ENCODE results near the gene UPP2.

UPP2 gene

GRCh38 chr2:158113741-158114295, 12.1 kb downstream of the UPP2 start:
- Histone ChIP-seq H3K27me3 (ENCODE audit: control insufficient read depth, insufficient read depth, low read length) (no peaks in the 10 kb centered on the region), H3K36me3 (ENCODE audit: control insufficient read depth, insufficient read depth, low read length) (no peaks in the 10 kb centered on the region), H3K9ac (ENCODE audit: low read length) (no peak overlapping the region)

DNA sequence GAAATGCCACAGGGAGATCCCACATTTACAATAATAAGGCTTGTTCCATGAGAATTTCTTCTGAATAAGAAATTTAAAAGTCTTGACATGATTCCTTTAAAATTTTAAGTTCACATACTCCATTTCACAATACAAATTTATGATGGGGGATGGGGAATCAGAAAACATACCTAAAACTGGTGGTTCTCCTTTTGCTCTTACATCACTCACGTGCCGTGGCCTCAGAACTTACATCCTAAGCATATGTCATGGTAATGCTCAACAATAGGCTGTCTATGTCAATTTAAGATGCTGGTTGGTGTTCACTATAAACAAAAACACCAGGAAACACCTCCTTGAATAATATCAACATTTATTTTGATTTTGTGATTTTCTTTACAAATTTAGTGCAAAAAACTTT, 12.8 kb downstream of the UPP2 start:
- no peaks in the 10 kb centered on the region for H3K36me3 ChIP-seq (ENCODE audit: control insufficient read depth, insufficient read depth, low read length)
- H3K9me3 ChIP-seq (ENCODE audit: control insufficient read depth, low read length), result no peaks in the 10 kb centered on the region
- H3K27me3 ChIP-seq (ENCODE audit: control insufficient read depth, insufficient read depth, low read length), result no peaks in the 10 kb centered on the region
- H3K4me3 ChIP-seq (ENCODE audit: low read length), result no peak overlapping the region
- no peaks in the 10 kb centered on the region for H3K4me1 ChIP-seq (ENCODE audit: control insufficient read depth, insufficient read depth, low read length)
- H3K9ac ChIP-seq (ENCODE audit: low read length), result no peak overlapping the region

More at GRCh38 chr2:158113741-158114295, 12.1 kb downstream of the UPP2 start:
- no peak overlapping the region for H3K4me3 ChIP-seq (ENCODE audit: low read length)
- no peaks in the 10 kb centered on the region for H3K4me1 ChIP-seq (ENCODE audit: control insufficient read depth, insufficient read depth, low read length)
- no peaks in the 10 kb centered on the region for H3K9me3 ChIP-seq (ENCODE audit: control insufficient read depth, low read length)

DNA sequence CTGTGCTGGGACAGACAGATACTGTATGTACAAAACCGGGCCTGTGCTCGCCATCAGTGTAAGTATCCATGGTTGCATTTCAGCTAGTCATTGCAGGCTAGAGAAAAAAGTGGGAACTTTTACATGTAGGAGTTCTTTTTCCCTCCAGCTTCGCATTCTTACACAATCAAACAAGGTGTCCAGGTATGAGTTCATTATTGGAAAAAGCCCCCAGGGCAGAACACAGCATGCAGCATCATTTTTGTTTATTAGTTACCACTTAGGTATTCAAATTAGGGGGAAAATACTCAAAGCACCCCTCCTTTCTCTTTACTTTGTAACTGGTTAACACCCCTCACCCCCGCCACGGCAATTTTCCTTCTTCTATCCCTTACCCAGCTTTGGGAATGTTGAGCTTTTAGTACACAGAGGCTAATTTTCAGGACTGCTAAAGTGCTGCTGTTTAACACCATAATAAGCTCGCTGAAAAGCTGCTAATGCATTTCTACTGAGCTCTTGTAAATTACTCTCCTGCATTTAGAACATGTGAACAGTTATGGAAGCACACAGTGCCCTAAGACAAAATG, 13.6 kb downstream of the UPP2 start:
- Histone ChIP-seq H3K27me3 (ENCODE audit: control insufficient read depth, insufficient read depth, low read length) (no peaks in the 10 kb centered on the region), H3K4me3 (ENCODE audit: low read length) (no peak overlapping the region), H3K4me1 (ENCODE audit: control insufficient read depth, insufficient read depth, low read length) (no peaks in the 10 kb centered on the region), H3K36me3 (ENCODE audit: control insufficient read depth, insufficient read depth, low read length) (no peaks in the 10 kb centered on the region), H3K9ac (ENCODE audit: low read length) (no peak overlapping the region), H3K9me3 (ENCODE audit: control insufficient read depth, low read length) (no peaks in the 10 kb centered on the region)

- Histone ChIP-seq H3K4me1 (ENCODE audit: control insufficient read depth, insufficient read depth, low read length) (peaks cover 4% of the 10 kb centered on the region), H3K27me3 (ENCODE audit: control insufficient read depth, insufficient read depth, low read length) (no peaks in the 10 kb centered on the region), H3K36me3 (ENCODE audit: control insufficient read depth, insufficient read depth, low read length) (no peaks in the 10 kb centered on the region), H3K4me3 (ENCODE audit: low read length) (no peak overlapping the region), H3K9ac (ENCODE audit: low read length) (no peak overlapping the region), H3K9me3 (ENCODE audit: control insufficient read depth, low read length) (no peaks in the 10 kb centered on the region)
Observed at GRCh38 chr2:158116936-158117335, 15.3 kb downstream of the UPP2 start.

GRCh38 chr2:158120102-158120501, 18.4 kb downstream of the UPP2 start:
- peaks cover 4% of the 10 kb centered on the region for H3K4me1 ChIP-seq (ENCODE audit: control insufficient read depth, insufficient read depth, low read length)
- H3K36me3 ChIP-seq (ENCODE audit: control insufficient read depth, insufficient read depth, low read length), result no peaks in the 10 kb centered on the region
- H3K9ac ChIP-seq (ENCODE audit: low read length), result no peak overlapping the region
- no peak overlapping the region for H3K4me3 ChIP-seq (ENCODE audit: low read length)
- H3K9me3 ChIP-seq (ENCODE audit: control insufficient read depth, low read length), result no peaks in the 10 kb centered on the region
- no peaks in the 10 kb centered on the region for H3K27me3 ChIP-seq (ENCODE audit: control insufficient read depth, insufficient read depth, low read length)

DNA sequence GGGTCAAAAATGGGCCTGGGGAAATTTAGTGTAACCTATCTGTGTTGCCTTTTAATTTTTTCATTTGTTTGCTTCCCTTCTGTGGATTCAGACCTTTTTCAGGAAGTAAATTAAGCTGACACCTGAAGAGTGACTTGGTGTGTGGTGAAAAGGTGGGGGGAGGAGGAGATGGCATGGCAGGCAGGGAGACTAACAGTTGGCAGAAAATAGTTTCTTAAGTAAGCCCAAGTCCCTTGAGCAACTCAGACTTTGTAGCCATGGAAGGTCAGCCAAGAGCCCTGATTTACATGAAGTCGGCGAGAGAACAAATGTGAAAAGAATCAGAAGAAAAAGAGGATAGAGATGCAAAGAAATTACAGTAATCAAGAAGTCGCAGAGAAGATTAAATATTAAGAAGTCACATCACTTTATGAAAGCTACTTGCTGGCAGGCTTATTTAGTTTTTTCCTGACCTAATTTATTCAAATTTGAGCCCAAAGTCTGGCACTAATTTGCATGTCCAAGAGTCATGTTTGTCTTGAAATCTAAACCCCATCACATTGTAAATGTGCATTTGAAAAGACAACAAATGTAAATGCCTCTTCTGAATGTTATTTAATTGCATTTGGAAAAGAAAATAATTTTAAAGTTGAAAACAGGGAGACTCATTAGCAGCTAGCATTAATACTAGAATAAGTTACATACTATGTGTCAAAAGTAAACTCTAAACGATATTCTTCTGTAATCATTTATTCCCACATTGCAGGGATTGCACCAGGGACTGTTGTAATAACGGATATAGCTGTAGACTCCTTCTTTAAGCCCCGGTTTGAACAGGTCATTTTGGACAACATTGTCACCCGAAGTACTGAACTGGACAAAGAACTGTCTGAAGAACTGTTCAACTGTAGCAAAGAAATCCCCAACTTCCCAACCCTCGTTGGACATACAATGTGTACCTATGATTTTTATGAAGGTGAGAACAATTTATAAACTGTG, 19.3 kb downstream of the UPP2 start:
- Histone ChIP-seq H3K9me3 (ENCODE audit: control insufficient read depth, low read length) (no peaks in the 10 kb centered on the region), H3K9ac (ENCODE audit: low read length) (no peak overlapping the region), H3K27me3 (ENCODE audit: control insufficient read depth, insufficient read depth, low read length) (no peaks in the 10 kb centered on the region), H3K4me1 (ENCODE audit: control insufficient read depth, insufficient read depth, low read length) (peaks cover 7% of the 10 kb centered on the region), H3K4me3 (ENCODE audit: low read length) (no peak overlapping the region), H3K36me3 (ENCODE audit: control insufficient read depth, insufficient read depth, low read length) (no peaks in the 10 kb centered on the region)

- H3K9me3 ChIP-seq (ENCODE audit: control insufficient read depth, low read length), result no peaks in the 10 kb centered on the region
- H3K36me3 ChIP-seq (ENCODE audit: control insufficient read depth, insufficient read depth, low read length), result no peaks in the 10 kb centered on the region
- no peak overlapping the region for H3K4me3 ChIP-seq (ENCODE audit: low read length)
- H3K4me1 ChIP-seq (ENCODE audit: control insufficient read depth, insufficient read depth, low read length), result peaks cover 42% of the 10 kb centered on the region
- no peaks in the 10 kb centered on the region for H3K27me3 ChIP-seq (ENCODE audit: control insufficient read depth, insufficient read depth, low read length)
- no peak overlapping the region for H3K9ac ChIP-seq (ENCODE audit: low read length)
Observed at GRCh38 chr2:158124896-158125295, 23.2 kb downstream of the UPP2 start.

DNA sequence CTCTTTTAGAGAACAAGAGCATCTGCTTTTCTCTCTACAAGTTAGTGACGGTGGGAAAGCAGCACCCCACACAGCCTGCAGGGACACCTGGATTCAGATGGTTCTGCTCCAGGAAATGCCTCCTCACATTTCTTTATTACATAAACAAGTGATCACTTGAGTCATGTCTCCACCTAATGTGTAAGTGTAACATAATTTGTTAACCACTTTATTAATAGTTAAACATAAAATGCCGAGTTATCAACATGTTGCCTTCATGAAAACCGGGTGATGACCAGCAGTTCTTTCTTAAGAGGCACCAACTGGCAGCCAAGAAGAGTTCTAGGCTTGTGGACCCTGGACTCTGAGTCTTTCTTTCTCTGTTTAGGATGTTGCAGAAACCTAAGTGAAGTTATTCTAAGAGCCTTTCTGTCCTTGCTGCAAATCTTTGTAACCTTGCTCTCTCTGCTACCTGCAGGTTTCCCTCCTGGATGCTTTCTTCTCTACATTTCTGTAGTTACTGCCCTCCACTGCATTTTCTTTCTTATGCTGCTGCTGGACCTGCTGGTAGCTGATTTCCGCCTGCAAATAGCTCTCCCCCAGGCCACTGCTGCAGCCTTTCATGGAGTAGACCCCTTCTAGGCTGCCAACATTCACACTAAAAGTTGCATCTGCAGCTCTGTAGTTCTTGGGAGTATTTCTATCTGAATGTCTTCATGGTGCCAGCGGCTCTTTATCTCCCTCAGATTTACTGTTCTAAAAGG, 24.3 kb downstream of the UPP2 start:
- no peaks in the 10 kb centered on the region for H3K36me3 ChIP-seq (ENCODE audit: control insufficient read depth, insufficient read depth, low read length)

DNA sequence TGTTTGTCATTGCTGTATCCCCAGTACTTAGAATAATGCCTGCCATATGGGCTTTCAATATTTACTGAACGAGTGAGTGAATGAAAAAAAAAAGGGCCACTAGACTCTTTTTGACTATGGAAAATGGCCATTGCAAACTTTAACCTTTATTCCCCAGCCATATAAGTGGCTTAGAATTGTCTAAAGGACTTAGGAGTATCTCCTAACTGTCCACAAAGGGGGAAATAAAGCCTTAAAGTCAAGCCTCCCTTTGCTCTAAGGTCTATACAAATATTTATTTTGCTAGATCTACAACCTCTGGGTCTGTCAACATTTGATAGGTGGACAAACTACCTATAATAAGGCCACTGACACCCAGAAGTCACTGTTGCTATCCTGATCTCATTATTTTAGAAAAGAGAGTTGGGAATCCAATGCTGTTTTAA, 25.7 kb downstream of the UPP2 start:
- H3K4me1 ChIP-seq (ENCODE audit: control insufficient read depth, insufficient read depth, low read length), result peaks cover 61% of the 10 kb centered on the region
- no peaks in the 10 kb centered on the region for H3K9me3 ChIP-seq (ENCODE audit: control insufficient read depth, low read length)
- no peaks in the 10 kb centered on the region for H3K36me3 ChIP-seq (ENCODE audit: control insufficient read depth, insufficient read depth, low read length)
- no peak overlapping the region for H3K9ac ChIP-seq (ENCODE audit: low read length)
- no peak overlapping the region for H3K4me3 ChIP-seq (ENCODE audit: low read length)
- H3K27me3 ChIP-seq (ENCODE audit: control insufficient read depth, insufficient read depth, low read length), result no peaks in the 10 kb centered on the region

More for the DNA sequence above, 24.3 kb downstream of the UPP2 start:
- H3K4me3 ChIP-seq (ENCODE audit: low read length), result no peak overlapping the region
- no peak overlapping the region for H3K9ac ChIP-seq (ENCODE audit: low read length)
- peaks cover 48% of the 10 kb centered on the region for H3K4me1 ChIP-seq (ENCODE audit: control insufficient read depth, insufficient read depth, low read length)
- no peaks in the 10 kb centered on the region for H3K9me3 ChIP-seq (ENCODE audit: control insufficient read depth, low read length)
- no peaks in the 10 kb centered on the region for H3K27me3 ChIP-seq (ENCODE audit: control insufficient read depth, insufficient read depth, low read length)

GRCh38 chr2:158128168-158128973, 26.7 kb downstream of the UPP2 start:
- H3K27me3 ChIP-seq (ENCODE audit: control insufficient read depth, insufficient read depth, low read length), result no peaks in the 10 kb centered on the region
- H3K9me3 ChIP-seq (ENCODE audit: control insufficient read depth, low read length), result no peaks in the 10 kb centered on the region
- H3K4me3 ChIP-seq (ENCODE audit: low read length), result no peak overlapping the region
- no peaks in the 10 kb centered on the region for H3K36me3 ChIP-seq (ENCODE audit: control insufficient read depth, insufficient read depth, low read length)
- no peak overlapping the region for H3K9ac ChIP-seq (ENCODE audit: low read length)
- H3K4me1 ChIP-seq (ENCODE audit: control insufficient read depth, insufficient read depth, low read length), result peaks cover 61% of the 10 kb centered on the region

GRCh38 chr2:158129037-158129436, 27.4 kb downstream of the UPP2 start:
- Histone ChIP-seq H3K4me1 (ENCODE audit: control insufficient read depth, insufficient read depth, low read length) (peaks cover 62% of the 10 kb centered on the region), H3K36me3 (ENCODE audit: control insufficient read depth, insufficient read depth, low read length) (no peaks in the 10 kb centered on the region)

More at GRCh38 chr2:158129037-158129436, 27.4 kb downstream of the UPP2 start:
- Histone ChIP-seq H3K4me3 (ENCODE audit: low read length) (no peak overlapping the region), H3K9ac (ENCODE audit: low read length) (no peak overlapping the region), H3K9me3 (ENCODE audit: control insufficient read depth, low read length) (no peaks in the 10 kb centered on the region), H3K27me3 (ENCODE audit: control insufficient read depth, insufficient read depth, low read length) (no peaks in the 10 kb centered on the region)
